Measurements from ENCODE around the gene SRPK2.

DNA sequence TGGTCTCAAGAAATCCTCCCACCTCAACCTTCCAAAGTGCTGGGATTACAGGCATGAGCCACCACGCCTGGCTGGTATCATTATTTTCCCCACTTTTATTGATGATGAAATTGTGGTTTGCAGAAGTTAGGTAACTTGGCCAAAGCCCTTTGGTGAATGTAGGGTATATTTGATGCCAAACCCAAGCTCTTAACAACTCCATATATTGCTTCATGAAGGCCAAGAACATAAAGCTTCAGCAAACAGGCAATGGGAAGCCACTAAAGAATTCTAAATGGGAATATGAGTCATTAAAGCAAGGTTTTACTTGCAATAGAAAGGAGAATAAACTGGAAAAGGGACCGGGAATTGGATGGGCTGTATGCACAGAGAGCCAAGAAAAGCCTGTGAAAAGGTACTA is 232.0 kb downstream of the SRPK2 start:
- TF ChIP-seq POLR2AphosphoS5 (IDR thresholded peaks at IDR 0.05): no peak
- TF ChIP-seq, protein P1, sequence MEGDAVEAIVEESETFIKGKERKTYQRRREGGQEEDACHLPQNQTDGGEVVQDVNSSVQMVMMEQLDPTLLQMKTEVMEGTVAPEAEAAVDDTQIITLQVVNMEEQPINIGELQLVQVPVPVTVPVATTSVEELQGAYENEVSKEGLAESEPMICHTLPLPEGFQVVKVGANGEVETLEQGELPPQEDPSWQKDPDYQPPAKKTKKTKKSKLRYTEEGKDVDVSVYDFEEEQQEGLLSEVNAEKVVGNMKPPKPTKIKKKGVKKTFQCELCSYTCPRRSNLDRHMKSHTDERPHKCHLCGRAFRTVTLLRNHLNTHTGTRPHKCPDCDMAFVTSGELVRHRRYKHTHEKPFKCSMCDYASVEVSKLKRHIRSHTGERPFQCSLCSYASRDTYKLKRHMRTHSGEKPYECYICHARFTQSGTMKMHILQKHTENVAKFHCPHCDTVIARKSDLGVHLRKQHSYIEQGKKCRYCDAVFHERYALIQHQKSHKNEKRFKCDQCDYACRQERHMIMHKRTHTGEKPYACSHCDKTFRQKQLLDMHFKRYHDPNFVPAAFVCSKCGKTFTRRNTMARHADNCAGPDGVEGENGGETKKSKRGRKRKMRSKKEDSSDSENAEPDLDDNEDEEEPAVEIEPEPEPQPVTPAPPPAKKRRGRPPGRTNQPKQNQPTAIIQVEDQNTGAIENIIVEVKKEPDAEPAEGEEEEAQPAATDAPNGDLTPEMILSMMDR (IDR thresholded peaks at IDR 0.05): no peak
- TF ChIP-seq POLR2A (IDR thresholded peaks at IDR 0.05): no peak
- no peak for TF ChIP-seq EP300 (IDR thresholded peaks at IDR 0.05)

All from sigmoid colon (tissue), 4 donors.